ENCODE results near the gene RASSF1. TPM values are rescaled to one million over a fixed set of nuclear protein-coding genes. Genes with fewer than 3 reads are reported as not detected.
A peak's percentile ranks its signal among the peaks of the same experiment; 100 is the strongest.

Gene RASSF1
- total RNA-seq, 5 donors from 2014 or later (not counting 1 experiment from before 2014, with no cell fraction given) = 73.2 to 153 (median 79.6) TPM

- Mint-ChIP-seq H3K4me1 (peaks cover 32 to 47% (median 43%) of the 10 kb centered on the region in 3 donors), H3K27me3 (no peaks in the 10 kb centered on the region), H3K36me3 (peaks cover 9% of the 10 kb centered on the region), H3K27ac (peak within 1 kb of the TSS; percentile 95), H3K4me3 (peak within 1 kb of the TSS; percentile 93 to 97 (median 96)), H3K9me3 (no peaks in the 10 kb centered on the region)
- WGBS (ENCODE audit: insufficient coverage) = 2% methylated on average over 61 of the region's 64 CpGs
- ChIA-PET POLR2A (no interaction called here), CTCF (interaction anchor here in 1 of 2 donors (1.6 kb wide), 1 partner anchor 8 kb away, joined by 5 read pairs; the partner anchor contains the start of genes CYB561D2 and NPRL2)
- H3K36me3 ChIP-seq (ENCODE audit: control insufficient read depth in 2 of 2, extremely low read depth in 1 of 2, insufficient read depth in 1 of 2, low read length in 1 of 2) = peaks cover 6 to 26% of the 10 kb centered on the region in 2 donors
- DNase-seq (peak; percentile 84 to 99 (median 95)), ATAC-seq (replicated peaks in 1 of 4) (peak; percentile 100)
- no peaks in the 10 kb centered on the region for H3K9me3 ChIP-seq
- peak within 1 kb of the TSS; percentile 69 for H3K27ac ChIP-seq (ENCODE audit: low read length)
- H3K27me3 ChIP-seq (replicated peaks in 1 of 2; ENCODE audit: control insufficient read depth in 2 of 2, extremely low read depth in 1 of 2, insufficient read depth in 2 of 2, low read length in 1 of 2) = no peaks in the 10 kb centered on the region
- peak within 1 kb of the TSS; percentile 82 to 87 for H3K4me3 ChIP-seq (ENCODE audit: control insufficient read depth in 1 of 2, extremely low read depth in 1 of 2, low read length in 1 of 2)
- H3K4me1 ChIP-seq (ENCODE audit: control insufficient read depth in 1 of 2, extremely low read depth in 1 of 2, insufficient read depth in 2 of 2, low read length in 2 of 2) = peaks cover 25 to 47% of the 10 kb centered on the region in 2 experiments
Observed at GRCh38 chr3:50358911-50359759, 18.5 kb upstream of the RASSF1 start, which contains the start of gene TMEM115. Gene TMEM115 (minus strand): TSS chr3:50359521. CDS start chr3:50359063, 458 bp downstream.

GRCh38 chr3:50358355-50358910 lies 17.8 kb upstream of the RASSF1 start:
- H3K27ac Mint-ChIP-seq = peak overlapping the region; percentile 85 to 87
- POLR2A ChIA-PET = no interaction called here
- H3K4me3 Mint-ChIP-seq = peak overlapping the region; percentile 93 to 97 (median 96)
- no peak for ATAC-seq (replicated peaks in 1 of 4)
- Histone ChIP-seq H3K27me3 (replicated peaks in 1 of 2; ENCODE audit: control insufficient read depth in 2 of 2, extremely low read depth in 1 of 2, insufficient read depth in 2 of 2, low read length in 1 of 2) (no peaks in the 10 kb centered on the region), H3K4me3 (ENCODE audit: control insufficient read depth in 1 of 2, extremely low read depth in 1 of 2, low read length in 1 of 2) (peak overlapping the region; percentile 82 to 87), H3K9me3 (no peaks in the 10 kb centered on the region), H3K27ac (ENCODE audit: low read length) (peak overlapping the region; percentile 69), H3K4me1 (ENCODE audit: control insufficient read depth in 1 of 2, extremely low read depth in 1 of 2, insufficient read depth in 2 of 2, low read length in 2 of 2) (peaks cover 25 to 47% of the 10 kb centered on the region in 2 experiments), H3K36me3 (ENCODE audit: control insufficient read depth in 2 of 2, extremely low read depth in 1 of 2, insufficient read depth in 1 of 2, low read length in 1 of 2) (peaks cover 6 to 33% of the 10 kb centered on the region in 2 donors)
- peaks cover 10% of the 10 kb centered on the region for H3K36me3 Mint-ChIP-seq
- DNase-seq = no peak
- no peaks in the 10 kb centered on the region for H3K9me3 Mint-ChIP-seq
- WGBS (ENCODE audit: insufficient coverage) = 73% methylated on average over 19 of the region's 24 CpGs
- CTCF ChIA-PET = no interaction called here
- H3K4me1 Mint-ChIP-seq = peaks cover 38 to 46% (median 45%) of the 10 kb centered on the region in 3 donors
- H3K27me3 Mint-ChIP-seq = no peaks in the 10 kb centered on the region

GRCh38 chr3:50357481-50357880 lies 16.8 kb upstream of the RASSF1 start:
- Histone ChIP-seq H3K9me3 (no peaks in the 10 kb centered on the region), H3K27ac (ENCODE audit: low read length) (no peak overlapping the region), H3K4me1 (ENCODE audit: control insufficient read depth in 1 of 2, extremely low read depth in 1 of 2, insufficient read depth in 2 of 2, low read length in 2 of 2) (peaks cover 25 to 50% of the 10 kb centered on the region in 2 experiments), H3K4me3 (ENCODE audit: control insufficient read depth in 1 of 2, extremely low read depth in 1 of 2, low read length in 1 of 2) (peak overlapping the region; percentile 82 to 87), H3K27me3 (replicated peaks in 1 of 2; ENCODE audit: control insufficient read depth in 2 of 2, extremely low read depth in 1 of 2, insufficient read depth in 2 of 2, low read length in 1 of 2) (no peaks in the 10 kb centered on the region), H3K36me3 (ENCODE audit: control insufficient read depth in 2 of 2, extremely low read depth in 1 of 2, insufficient read depth in 1 of 2, low read length in 1 of 2) (peaks cover 6 to 41% of the 10 kb centered on the region in 2 donors)
- H3K4me1 Mint-ChIP-seq = peaks cover 43 to 51% (median 47%) of the 10 kb centered on the region in 3 donors
- ChIA-PET CTCF (interaction anchor here in 1 of 2 donors (0.5 to 1.1 kb wide), 2 partner anchors 10 to 554 kb away, joined by 3 to 4 read pairs; partner anchors contain the start of gene INKA1), POLR2A (interaction anchor here in 1 of 2 donors (0.5 to 1.3 kb wide), 2 partner anchors 8 to 124 kb away, joined by 3 to 7 read pairs; no protein-coding TSS in a partner anchor)
- no peaks in the 10 kb centered on the region for H3K9me3 Mint-ChIP-seq
- no peak for ATAC-seq (replicated peaks in 1 of 4)
- no CpG with 5 or more reads among the region's 1 CpG for WGBS (ENCODE audit: insufficient coverage)
- no peaks in the 10 kb centered on the region for H3K27me3 Mint-ChIP-seq
- H3K36me3 Mint-ChIP-seq = peaks cover 10% of the 10 kb centered on the region
- no peak for DNase-seq
- peak overlapping the region; percentile 80 to 85 for H3K27ac Mint-ChIP-seq
- H3K4me3 Mint-ChIP-seq = peak overlapping the region; percentile 93 to 97 (median 96)

GRCh38 chr3:50356553-50356952 lies 15.9 kb upstream of the RASSF1 start:
- H3K27ac Mint-ChIP-seq = peak overlapping the region; percentile 27 to 31
- H3K4me1 Mint-ChIP-seq = peaks cover 50 to 56% (median 51%) of the 10 kb centered on the region in 3 donors
- ChIA-PET POLR2A (interaction anchor here in 1 of 2 donors (1.3 kb wide), 1 partner anchor 9 kb away, joined by 3 read pairs; no protein-coding TSS in a partner anchor), CTCF (interaction anchor here in 1 of 2 donors (0.6 to 1.1 kb wide), 2 partner anchors 9 to 10 kb away, joined by 4 to 6 read pairs; no protein-coding TSS in a partner anchor)
- Histone ChIP-seq H3K27me3 (replicated peaks in 1 of 2; ENCODE audit: control insufficient read depth in 2 of 2, extremely low read depth in 1 of 2, insufficient read depth in 2 of 2, low read length in 1 of 2) (no peaks in the 10 kb centered on the region), H3K4me3 (ENCODE audit: control insufficient read depth in 1 of 2, extremely low read depth in 1 of 2, low read length in 1 of 2) (no peak overlapping the region), H3K36me3 (ENCODE audit: control insufficient read depth in 2 of 2, extremely low read depth in 1 of 2, insufficient read depth in 1 of 2, low read length in 1 of 2) (peaks cover 6 to 45% of the 10 kb centered on the region in 2 donors), H3K4me1 (ENCODE audit: control insufficient read depth in 1 of 2, extremely low read depth in 1 of 2, insufficient read depth in 2 of 2, low read length in 2 of 2) (peaks cover 27 to 55% of the 10 kb centered on the region in 2 experiments), H3K9me3 (no peaks in the 10 kb centered on the region), H3K27ac (ENCODE audit: low read length) (no peak overlapping the region)
- 89% methylated on average over 5 of the region's 5 CpGs for WGBS (ENCODE audit: insufficient coverage)
- H3K27me3 Mint-ChIP-seq = no peaks in the 10 kb centered on the region
- H3K36me3 Mint-ChIP-seq = peaks cover 10% of the 10 kb centered on the region
- no peak for ATAC-seq (replicated peaks in 1 of 4)
- no peaks in the 10 kb centered on the region for H3K9me3 Mint-ChIP-seq
- H3K4me3 Mint-ChIP-seq = peak overlapping the region; percentile 9 to 96 (median 93)
- DNase-seq = no peak

- Mint-ChIP-seq H3K4me1 (peaks cover 55 to 62% (median 57%) of the 10 kb centered on the region in 3 donors), H3K4me3 (peak overlapping the region in 2 of 3 donors; percentile 9 to 96), H3K27me3 (no peaks in the 10 kb centered on the region), H3K9me3 (no peaks in the 10 kb centered on the region), H3K27ac (peak overlapping the region in 1 of 2 donors; percentile 27), H3K36me3 (peaks cover 10% of the 10 kb centered on the region)
- no peak overlapping the region for H3K27ac ChIP-seq (ENCODE audit: low read length)
- H3K36me3 ChIP-seq (ENCODE audit: control insufficient read depth in 2 of 2, extremely low read depth in 1 of 2, insufficient read depth in 1 of 2, low read length in 1 of 2) = peaks cover 6 to 45% of the 10 kb centered on the region in 2 donors
- H3K27me3 ChIP-seq (replicated peaks in 1 of 2; ENCODE audit: control insufficient read depth in 2 of 2, extremely low read depth in 1 of 2, insufficient read depth in 2 of 2, low read length in 1 of 2) = no peaks in the 10 kb centered on the region
- CTCF ChIA-PET = interaction anchor here in 1 of 2 donors (0.6 to 0.8 kb wide), 2 partner anchors 9 to 1701 kb away, joined by 3 to 4 read pairs; no protein-coding TSS in a partner anchor
- peaks cover 32 to 60% of the 10 kb centered on the region in 2 experiments for H3K4me1 ChIP-seq (ENCODE audit: control insufficient read depth in 1 of 2, extremely low read depth in 1 of 2, insufficient read depth in 2 of 2, low read length in 2 of 2)
- 92% methylated on average over 4 of the region's 5 CpGs for WGBS (ENCODE audit: insufficient coverage)
- POLR2A ChIA-PET = no interaction called here
- no peaks in the 10 kb centered on the region for H3K9me3 ChIP-seq
- DNase-seq (no peak), ATAC-seq (replicated peaks in 1 of 4) (no peak)
- H3K4me3 ChIP-seq (ENCODE audit: control insufficient read depth in 1 of 2, extremely low read depth in 1 of 2, low read length in 1 of 2) = no peak overlapping the region
Observed at GRCh38 chr3:50355829-50356552, 15.4 kb upstream of the RASSF1 start.
